Activated T-cell treated with anti-CD3 and anti-CD28 coated beads, Interleukin-2, amount 50 U/mL, for 1 hour (primary cell): Measurements from ENCODE around the gene CNPPD1.

ENCODE experiments used
- DNase-seq: peaks from one replicate; pipeline ENCODE4 v3.0.0-alpha.2; 2020

Gene CNPPD1

GRCh38 chr2:219176818-219177551, at the start of gene CNPPD1:
Gene CNPPD1, minus strand, starts transcription at chr2:219176925. Its CDS starts 97 bp downstream, at chr2:219176828.
- peak; percentile 88 for DNase-seq

GRCh38 chr2:219225350-219225749, 48.6 kb upstream of the CNPPD1 start:
- DNase-seq: no peak

- DNase-seq: no peak
Measured at GRCh38 chr2:219223831-219224610, 47.3 kb upstream of the CNPPD1 start.

GRCh38 chr2:219221957-219222518, 45.3 kb upstream of the CNPPD1 start:
- no peak for DNase-seq

- DNase-seq: no peak
Measured at GRCh38 chr2:219220652-219221402, 44.1 kb upstream of the CNPPD1 start.

GRCh38 chr2:219219784-219220532, 43.2 kb upstream of the CNPPD1 start:
- DNase-seq: no peak

GRCh38 chr2:219218732-219219701, 42.3 kb upstream of the CNPPD1 start, which contains the start of gene ABCB6:
Gene ABCB6, minus strand, starts transcription at chr2:219218958. Its CDS starts 285 bp downstream, at chr2:219218673.
- peak; percentile 87 for DNase-seq

- DNase-seq: no peak
Measured at GRCh38 chr2:219218217-219218731, 41.5 kb upstream of the CNPPD1 start.

GRCh38 chr2:219216535-219216915, 39.8 kb upstream of the CNPPD1 start:
- no peak for DNase-seq

GRCh38 chr2:219215871-219216534, 39.3 kb upstream of the CNPPD1 start:
- no peak for DNase-seq

- no peak for DNase-seq
Measured at GRCh38 chr2:219214786-219215185, 38.1 kb upstream of the CNPPD1 start.

GRCh38 chr2:219214141-219214540, 37.4 kb upstream of the CNPPD1 start:
- no peak for DNase-seq

- no peak for DNase-seq
Measured at GRCh38 chr2:219213486-219214071, 36.9 kb upstream of the CNPPD1 start.

GRCh38 chr2:219213026-219213415, 36.3 kb upstream of the CNPPD1 start:
- DNase-seq: no peak

GRCh38 chr2:219210886-219211362, 34.2 kb upstream of the CNPPD1 start:
- DNase-seq: no peak

GRCh38 chr2:219210196-219210885, 33.6 kb upstream of the CNPPD1 start:
- no peak for DNase-seq

GRCh38 chr2:219209236-219210195, 32.8 kb upstream of the CNPPD1 start:
- no peak for DNase-seq
